Sigmoid colon (tissue), 7 donors: ENCODE measurements around the gene AIG1. TPM values are rescaled to one million over a fixed set of nuclear protein-coding genes. Genes with fewer than 3 reads are reported as not detected.

Experiments used
- DNase-seq: peaks from one replicate; pipeline ENCODE4 v3.0.0-alpha.2; 2019
- H3K27ac ChIP-seq, 4 donors: fragments of 200-600 bp; sonication (generic); one replicate each; pipeline ENCODE4 v1.5.1; 2016 to 2019; ENCODE audit warnings: mild to moderate bottlenecking in 1 of 4
- H3K27me3 ChIP-seq, 3 donors: fragments of 200-600 bp; sonication (generic); one replicate each; pipeline ENCODE4 v1.5.1; 2019; ENCODE audit warnings: mild to moderate bottlenecking in 1 of 3
- H3K36me3 ChIP-seq, 4 donors: fragments of 200-600 bp; sonication (generic); one replicate each; pipeline ENCODE4 v1.5.1; 2016 to 2019
- H3K4me1 ChIP-seq, 4 donors: fragments of 200-600 bp; sonication (generic); one replicate each; pipeline ENCODE4 v1.5.1; 2017 to 2019
- H3K4me3 ChIP-seq, 4 donors: fragments of 200-600 bp; sonication (generic); one replicate each; pipeline ENCODE4 v1.5.1; 2017 to 2019; ENCODE audit warnings: mild to moderate bottlenecking in 2 of 4, moderate library complexity in 1 of 4
- H3K9me3 ChIP-seq, 4 donors: fragments of 200-600 bp in 3 of 4; sonication (generic) in 3 of 4; one replicate each; pipeline versions ENCODE4 v1.5.1 to v1.6.1; 2013 to 2019
- CTCF ChIP-seq, 4 experiments: fragments of 450-650 bp in 3 of 4; fragments of 200-600 bp in 1 of 4; IDR thresholded peaks; one replicate each; pipeline ENCODE4 v1.5.1; 2016 to 2019; ENCODE audit warnings: antibody characterized with exemption in 4 of 4, mild to moderate bottlenecking in 3 of 4, moderate library complexity in 2 of 4
- EP300 ChIP-seq, 4 donors: sonication (generic); formaldehyde crosslinking; IDR thresholded peaks; one replicate each; pipeline ENCODE4 v1.6.1; 2017; ENCODE audit warnings: antibody characterized with exemption in 4 of 4
- POLR2A ChIP-seq, 2 donors: fragments of 450-650 bp; IDR thresholded peaks; one replicate each; pipeline ENCODE4 v1.6.1; 2016; ENCODE audit warnings: antibody characterized with exemption in 2 of 2, mild to moderate bottlenecking in 2 of 2, moderate library complexity in 2 of 2
- POLR2AphosphoS5 ChIP-seq, 4 donors: sonication (generic); formaldehyde crosslinking; IDR thresholded peaks; one replicate each; pipeline ENCODE4 v1.6.1; 2017; ENCODE audit warnings: antibody characterized with exemption in 4 of 4
- WGBS, 2 donors: extraction: QIAGEN DNeasy Blood & Tissue Kit; methylation state at CpG; one replicate each; pipeline ENCODE4 v1.1.7; 2013; 5-methylcytosine and 5-hydroxymethylcytosine counted together
- intact Hi-C: fragments of 100-400 bp; cut with DNase I; formaldehyde crosslinking; loops from one replicate; pipeline ENCODE4 v1.15.1; 2023
- polyA plus RNA-seq, 3 donors: library from polyadenylated mRNA; stranded (reverse); fragments of 200-250 nt; gene quantifications; one replicate each; pipeline ENCODE4 v1.2.3, GENCODE V29; 2013
- total RNA-seq, 4 donors: library from RNA; depleted of rRNA; stranded (reverse); fragments of >200 nt; gene quantifications; one replicate each; pipeline ENCODE4 v1.1.0, GENCODE V29; 2016
- donor health status: healthy with polysubstance abuse.
- donor health status: Bipolar disorder and iron deficiency.
- donor health status: healthy.

AIG1 gene
- total and polyA plus RNA-seq, 7 donors, result 10.9 to 30.7 (median 20.6) TPM

- Histone ChIP-seq H3K9me3 (peaks cover 0 to 3% (median 1%) of the 10 kb centered on the region in 4 donors), H3K36me3 (peaks cover 0 to 4% (median 0%) of the 10 kb centered on the region in 4 donors), H3K27me3 (no peaks in the 10 kb centered on the region), H3K27ac (no peak overlapping the region), H3K4me1 (no peaks in the 10 kb centered on the region), H3K4me3 (no peak overlapping the region)
- WGBS, 2 donors, result 90 to 93% methylated on average over 12 of the region's 12 CpGs
- intact Hi-C loops, result no loop called here
- DNase-seq, result no peak
- TF ChIP-seq CTCF (IDR thresholded peaks at IDR 0.05), result no peak
- no peak for TF ChIP-seq EP300 (IDR thresholded peaks at IDR 0.05)
- no peak for TF ChIP-seq POLR2A (IDR thresholded peaks at IDR 0.05)
- no peak for TF ChIP-seq POLR2AphosphoS5 (IDR thresholded peaks at IDR 0.05)
These were observed 65.3 kb downstream of the AIG1 start for GRCh38 chr6:143125864-143126573.

GRCh38 chr6:143126574-143126941, 65.9 kb downstream of the AIG1 start:
- H3K4me3 ChIP-seq, result no peak overlapping the region
- H3K27me3 ChIP-seq, result no peaks in the 10 kb centered on the region
- no peak for TF ChIP-seq EP300 (IDR thresholded peaks at IDR 0.05)
- TF ChIP-seq POLR2A (IDR thresholded peaks at IDR 0.05), result no peak
- no peak for TF ChIP-seq POLR2AphosphoS5 (IDR thresholded peaks at IDR 0.05)
- TF ChIP-seq CTCF (IDR thresholded peaks at IDR 0.05), result no peak
- H3K4me1 ChIP-seq, result no peaks in the 10 kb centered on the region
- intact Hi-C loops, result no loop called here
- no peak for DNase-seq
- WGBS, 2 donors, result 93 to 95% methylated on average over 1 of the region's 1 CpG
- peaks cover 0 to 4% (median 0%) of the 10 kb centered on the region in 4 donors for H3K36me3 ChIP-seq
- no peak overlapping the region for H3K27ac ChIP-seq
- peaks cover 0 to 3% (median 1%) of the 10 kb centered on the region in 4 donors for H3K9me3 ChIP-seq

GRCh38 chr6:143127941-143128680, 67.4 kb downstream of the AIG1 start:
- no peaks in the 10 kb centered on the region for H3K4me1 ChIP-seq
- TF ChIP-seq EP300 (IDR thresholded peaks at IDR 0.05) (no peak), POLR2AphosphoS5 (IDR thresholded peaks at IDR 0.05) (no peak), CTCF (IDR thresholded peaks at IDR 0.05) (no peak), POLR2A (IDR thresholded peaks at IDR 0.05) (no peak)
- peaks cover 0 to 4% (median 0%) of the 10 kb centered on the region in 4 donors for H3K36me3 ChIP-seq
- H3K4me3 ChIP-seq, result no peak overlapping the region
- WGBS, 2 donors, result 85 to 86% methylated on average over 3 of the region's 3 CpGs
- H3K27me3 ChIP-seq, result no peaks in the 10 kb centered on the region
- intact Hi-C loops, result no loop called here
- DNase-seq, result no peak
- no peak overlapping the region for H3K27ac ChIP-seq
- peaks cover 0 to 3% (median 1%) of the 10 kb centered on the region in 4 donors for H3K9me3 ChIP-seq

GRCh38 chr6:143128681-143129015, 68.0 kb downstream of the AIG1 start:
- DNase-seq, result no peak
- Histone ChIP-seq H3K4me3 (no peak overlapping the region), H3K27me3 (no peaks in the 10 kb centered on the region), H3K9me3 (peaks cover 0 to 3% (median 1%) of the 10 kb centered on the region in 4 donors), H3K27ac (no peak overlapping the region), H3K4me1 (no peaks in the 10 kb centered on the region), H3K36me3 (peaks cover 0 to 4% (median 0%) of the 10 kb centered on the region in 4 donors)
- intact Hi-C loops, result no loop called here
- no peak for TF ChIP-seq CTCF (IDR thresholded peaks at IDR 0.05)
- no peak for TF ChIP-seq POLR2AphosphoS5 (IDR thresholded peaks at IDR 0.05)
- no peak for TF ChIP-seq POLR2A (IDR thresholded peaks at IDR 0.05)
- TF ChIP-seq EP300 (IDR thresholded peaks at IDR 0.05), result no peak
